Lower lobe of right lung (tissue), 2 donors: ENCODE measurements around the gene BEST3. TPM values are rescaled to one million over a fixed set of nuclear protein-coding genes. Genes with fewer than 3 reads are reported as not detected.
"Not testable (repeated sequence)": the region's sequence is repeated elsewhere in the genome, so short reads cannot be mapped to it uniquely, and the experiment has no call there.

Experiments
- ATAC-seq, 2 donors: fragments of 200-7000 bp; cut with Tn5 transposase; one replicate each; pipeline ENCODE4 v1.9.1; 2020 to 2022; ENCODE audit warnings: mild to moderate bottlenecking in 2 of 2, moderate library complexity in 2 of 2
- DNase-seq: peaks from one replicate; pipeline ENCODE4 v3.0.0-alpha.2; 2020
- H3K27ac ChIP-seq: fragments of 200-600 bp; one replicate; pipeline ENCODE4 v1.8.0; 2022
- H3K27me3 ChIP-seq: fragments of 200-600 bp; one replicate; pipeline ENCODE4 v1.8.0; 2022; ENCODE audit warnings: low read depth
- H3K36me3 ChIP-seq: fragments of 200-600 bp; one replicate; pipeline ENCODE4 v1.8.0; 2022; ENCODE audit warnings: mild to moderate bottlenecking
- H3K4me1 ChIP-seq: fragments of 200-600 bp; one replicate; pipeline ENCODE4 v1.8.0; 2022
- H3K4me3 ChIP-seq: fragments of 200-600 bp; one replicate; pipeline ENCODE4 v1.8.0; 2022; ENCODE audit warnings: mild to moderate bottlenecking
- H3K9me3 ChIP-seq: fragments of 200-600 bp; one replicate; pipeline ENCODE4 v1.8.0; 2022
- intact Hi-C: fragments of 100-400 bp; cut with DNase I; formaldehyde crosslinking; loops from one replicate; pipeline ENCODE4 v1.11.0; 2022
- total RNA-seq: library from RNA; stranded (reverse); fragmentation: NEBNext Ultra II Directional; extraction: Animal tissue kit (Norgen Biotek cat#: 25700); gene quantifications from one replicate; pipeline ENCODE4 v1.2.1, GENCODE V29; 2021
- TF ChIP-seq, protein P1 (sequence below): fragments of 200-600 bp; IDR thresholded peaks from one replicate; pipeline ENCODE4 v1.8.0; 2022; ENCODE audit warnings: antibody characterized with exemption, mild to moderate bottlenecking
- donor health status: DM: no; HTN: yes; CAD: no; lungs with severe emphysema.

BEST3 gene
- total RNA-seq, 1 donor from 2014 or later, result not detected

DNA sequence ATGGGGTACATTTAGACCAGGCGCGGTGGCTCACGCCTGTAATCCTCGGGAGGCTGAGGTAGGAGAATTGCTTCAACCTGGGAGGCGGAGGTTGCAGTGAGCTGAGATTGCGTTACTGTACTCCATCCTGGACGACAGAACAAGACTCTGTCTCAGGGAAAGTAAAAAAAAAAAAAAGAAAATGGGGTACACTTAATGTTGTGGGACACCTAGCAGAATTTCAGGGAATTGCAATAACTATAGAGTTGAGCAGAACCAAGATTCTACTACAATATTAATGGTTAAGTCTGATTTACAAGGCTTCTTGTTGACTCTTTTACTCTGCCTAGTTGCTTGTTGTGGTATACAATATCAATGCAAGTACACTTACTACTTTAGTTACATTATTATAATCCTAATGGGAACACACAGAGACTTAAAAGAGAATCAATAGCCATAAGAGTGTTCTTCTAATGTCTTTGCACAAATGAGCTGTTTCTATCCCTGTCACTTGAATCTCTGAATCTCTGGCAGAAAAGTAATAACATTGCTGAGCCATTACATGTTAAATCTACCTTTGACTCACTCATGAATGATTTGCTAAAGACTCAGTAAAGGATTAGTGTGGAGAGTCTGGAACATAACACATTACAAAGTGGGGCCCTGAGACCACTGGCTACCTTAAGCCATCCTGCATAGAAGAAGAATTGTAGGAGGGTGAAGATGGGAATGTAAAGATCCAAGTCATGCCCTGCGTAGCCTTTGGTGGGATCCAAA lies 22.7 kb downstream of the BEST3 start:
- intact Hi-C loops, result no loop called here
- Histone ChIP-seq H3K4me3 (no peak overlapping the region), H3K9me3 (no peaks in the 10 kb centered on the region), H3K4me1 (no peaks in the 10 kb centered on the region), H3K27me3 (no peaks in the 10 kb centered on the region), H3K36me3 (no peaks in the 10 kb centered on the region), H3K27ac (no peak overlapping the region)
- TF ChIP-seq, protein P1, sequence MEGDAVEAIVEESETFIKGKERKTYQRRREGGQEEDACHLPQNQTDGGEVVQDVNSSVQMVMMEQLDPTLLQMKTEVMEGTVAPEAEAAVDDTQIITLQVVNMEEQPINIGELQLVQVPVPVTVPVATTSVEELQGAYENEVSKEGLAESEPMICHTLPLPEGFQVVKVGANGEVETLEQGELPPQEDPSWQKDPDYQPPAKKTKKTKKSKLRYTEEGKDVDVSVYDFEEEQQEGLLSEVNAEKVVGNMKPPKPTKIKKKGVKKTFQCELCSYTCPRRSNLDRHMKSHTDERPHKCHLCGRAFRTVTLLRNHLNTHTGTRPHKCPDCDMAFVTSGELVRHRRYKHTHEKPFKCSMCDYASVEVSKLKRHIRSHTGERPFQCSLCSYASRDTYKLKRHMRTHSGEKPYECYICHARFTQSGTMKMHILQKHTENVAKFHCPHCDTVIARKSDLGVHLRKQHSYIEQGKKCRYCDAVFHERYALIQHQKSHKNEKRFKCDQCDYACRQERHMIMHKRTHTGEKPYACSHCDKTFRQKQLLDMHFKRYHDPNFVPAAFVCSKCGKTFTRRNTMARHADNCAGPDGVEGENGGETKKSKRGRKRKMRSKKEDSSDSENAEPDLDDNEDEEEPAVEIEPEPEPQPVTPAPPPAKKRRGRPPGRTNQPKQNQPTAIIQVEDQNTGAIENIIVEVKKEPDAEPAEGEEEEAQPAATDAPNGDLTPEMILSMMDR, result no peak
- DNase-seq, result no peak
- ATAC-seq, result no peak

- H3K4me1 ChIP-seq, result no peaks in the 10 kb centered on the region
- H3K27me3 ChIP-seq, result no peaks in the 10 kb centered on the region
- H3K36me3 ChIP-seq, result no peaks in the 10 kb centered on the region
- no peak overlapping the region for H3K4me3 ChIP-seq
- DNase-seq, result no peak
- peak in 1 of 2 donors; percentile 33 for ATAC-seq
- intact Hi-C loops, result no loop called here
- no peaks in the 10 kb centered on the region for H3K9me3 ChIP-seq
- H3K27ac ChIP-seq, result no peak overlapping the region
- TF ChIP-seq, protein P1, result no peak
Measured at GRCh38 chr12:69672195-69672594, 26.9 kb downstream of the BEST3 start.

GRCh38 chr12:69671597-69671996 lies 27.5 kb downstream of the BEST3 start:
- TF ChIP-seq, protein P1, result no peak
- H3K4me3 ChIP-seq, result no peak overlapping the region
- no peaks in the 10 kb centered on the region for H3K9me3 ChIP-seq
- no peaks in the 10 kb centered on the region for H3K36me3 ChIP-seq
- DNase-seq (no peak), ATAC-seq (peak; percentile 82 to 87)
- intact Hi-C loops, result no loop called here
- H3K27me3 ChIP-seq, result no peaks in the 10 kb centered on the region
- no peaks in the 10 kb centered on the region for H3K4me1 ChIP-seq
- H3K27ac ChIP-seq, result no peak overlapping the region

GRCh38 chr12:69666798-69667197 lies 32.3 kb downstream of the BEST3 start:
- no peak for ATAC-seq
- no peak overlapping the region for H3K4me3 ChIP-seq
- DNase-seq, result no peak

DNA sequence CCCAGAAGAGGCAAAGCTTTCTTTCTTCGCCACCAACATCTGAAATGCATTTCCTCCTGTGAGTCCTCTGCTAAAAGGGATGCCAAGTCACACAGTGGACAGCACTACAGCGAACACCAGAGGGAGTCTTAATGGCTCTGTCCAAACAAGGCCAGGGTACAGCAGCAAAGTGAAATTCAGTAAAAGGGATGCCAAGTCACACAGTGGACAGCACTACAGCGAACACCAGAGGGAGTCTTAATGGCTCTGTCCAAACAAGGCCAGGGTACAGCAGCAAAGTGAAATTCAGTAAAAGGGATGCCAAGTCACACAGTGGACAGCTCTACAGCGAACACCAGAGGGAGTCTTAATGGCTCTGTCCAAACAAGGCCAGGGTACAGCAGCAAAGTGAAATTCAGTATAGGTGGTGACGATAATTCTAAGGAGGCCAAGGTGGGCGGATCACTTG lies 34.1 kb downstream of the BEST3 start:
- H3K27me3 ChIP-seq, H3K4me1 ChIP-seq, H3K4me3 ChIP-seq, H3K9me3 ChIP-seq, intact Hi-C loops, H3K27ac ChIP-seq, DNase-seq, H3K36me3 ChIP-seq: not testable (repeated sequence)
- ATAC-seq, result peak in 1 of 2 donors; percentile 28

More at GRCh38 chr12:69666798-69667197, 32.3 kb downstream of the BEST3 start:
- intact Hi-C loops, result no loop called here
- Histone ChIP-seq H3K27ac (no peak overlapping the region), H3K36me3 (no peaks in the 10 kb centered on the region), H3K27me3 (no peaks in the 10 kb centered on the region), H3K9me3 (no peaks in the 10 kb centered on the region), H3K4me1 (no peaks in the 10 kb centered on the region)
- TF ChIP-seq, protein P1, result no peak

DNA sequence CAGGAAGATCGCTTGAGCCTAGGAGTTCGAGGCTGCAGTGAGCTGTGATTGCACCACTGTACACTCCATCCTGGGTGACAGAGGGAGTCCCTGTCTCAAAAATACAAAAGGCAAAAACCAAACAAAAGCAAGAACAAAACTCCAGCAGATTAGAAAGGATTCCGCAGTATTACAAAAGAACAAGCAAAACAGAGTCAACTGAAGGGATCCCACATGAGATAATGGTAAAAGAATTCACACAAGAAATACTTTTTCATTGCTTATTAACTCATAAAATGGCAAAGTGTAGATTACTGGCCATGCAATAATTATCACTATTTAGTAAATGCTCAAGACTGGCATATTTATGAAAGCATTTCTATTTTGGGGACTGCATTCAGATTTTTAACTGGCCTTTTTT lies 35.4 kb downstream of the BEST3 start:
- intact Hi-C loops, result no loop called here
- Histone ChIP-seq H3K36me3 (no peaks in the 10 kb centered on the region), H3K4me3 (no peak overlapping the region), H3K9me3 (no peaks in the 10 kb centered on the region), H3K27me3 (no peaks in the 10 kb centered on the region), H3K4me1 (no peaks in the 10 kb centered on the region), H3K27ac (no peak overlapping the region)
- TF ChIP-seq, protein P1, result no peak
- ATAC-seq (no peak), DNase-seq (no peak)
